ENCODE data around the gene FUT7. TPM values are rescaled to one million over a fixed set of nuclear protein-coding genes. Genes with fewer than 3 reads are reported as not detected.

FUT7 gene
- 0.41 and 0.84 TPM in 2 replicates for total RNA-seq

DNA sequence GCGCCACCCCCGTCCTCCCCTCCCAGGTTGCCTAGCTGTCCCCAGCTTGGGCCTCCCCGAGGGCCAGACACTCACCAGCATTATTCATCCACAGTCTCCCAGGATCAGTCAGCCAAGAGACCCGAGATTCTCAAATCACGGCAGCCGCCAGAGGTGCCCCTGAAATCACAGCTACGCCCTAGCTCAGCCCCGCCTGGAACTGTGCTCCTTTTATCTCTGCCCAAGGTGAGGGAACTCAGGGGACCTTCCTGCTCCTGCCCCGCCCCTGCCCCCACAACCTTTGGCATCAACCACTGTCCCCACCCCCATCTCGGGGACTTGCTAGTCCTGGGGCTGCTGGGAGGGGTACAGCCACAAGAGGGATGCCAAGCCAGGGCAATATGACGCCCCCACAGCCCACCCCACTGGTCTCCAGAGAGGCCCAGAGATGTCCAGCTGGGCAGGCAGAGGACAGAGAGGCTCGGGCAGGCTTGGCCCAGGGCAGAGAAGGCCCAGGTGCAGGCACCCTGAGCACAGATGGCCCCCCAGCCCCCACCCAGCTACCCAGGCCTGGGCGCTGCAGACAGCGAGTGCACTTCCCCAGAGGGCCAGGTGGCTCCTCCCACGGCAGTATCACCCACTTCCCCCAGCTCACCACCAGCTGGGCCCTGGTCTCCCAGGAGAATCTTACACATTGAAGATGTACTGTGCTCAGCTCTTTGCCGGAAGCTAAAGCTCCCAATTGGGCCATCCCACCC, at the start of gene FUT7:
Gene FUT7 (minus strand): TSS at position 185 of the 737 bp plus-strand sequence. CDS start 97 bp downstream, at position 88.
- intact Hi-C loops (cut with micrococcal nuclease) = no loop called here

DNA sequence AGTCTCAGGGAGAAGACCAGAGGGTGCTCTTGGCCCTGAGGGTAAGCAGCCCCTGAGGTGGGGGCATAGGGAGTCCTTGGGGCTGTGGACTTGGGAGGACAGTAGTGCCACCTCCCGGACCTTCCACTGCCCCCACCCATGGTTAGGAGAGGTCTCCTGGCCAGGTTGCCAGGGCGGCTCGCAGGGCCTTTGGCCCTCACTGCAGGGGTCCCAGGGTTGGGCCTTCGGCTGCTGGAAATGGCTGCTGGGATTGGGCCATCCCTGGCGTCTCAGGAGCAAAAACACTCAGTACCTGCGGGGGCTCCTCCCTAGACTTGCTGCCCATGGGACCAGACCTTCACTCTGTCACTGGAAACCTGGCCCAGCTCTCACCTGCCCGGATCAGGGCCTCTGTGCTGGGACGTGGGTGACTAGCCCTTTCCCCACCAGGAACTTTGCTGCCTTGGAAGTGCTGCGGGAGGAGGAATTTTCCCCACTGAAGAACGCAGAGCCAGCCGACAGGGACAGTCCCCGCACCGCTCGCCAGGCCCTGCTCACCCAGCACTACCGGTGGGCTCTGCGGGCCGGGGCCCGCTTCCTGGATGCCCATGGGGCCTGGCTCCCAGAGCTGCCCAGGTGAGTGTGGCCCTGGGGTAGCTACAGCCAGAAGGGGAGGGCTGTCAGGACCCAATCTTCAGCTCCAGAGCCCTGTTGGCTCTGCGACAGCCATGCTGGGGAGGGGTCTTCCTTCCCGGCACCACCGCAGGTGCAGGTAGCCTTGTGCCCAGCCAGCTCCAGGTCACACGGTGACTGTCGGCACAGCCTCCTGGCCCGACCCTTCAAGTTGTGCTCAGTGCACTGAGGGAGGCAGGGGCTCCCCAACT, 48.6 kb upstream of the FUT7 start:
- intact Hi-C loops (cut with micrococcal nuclease) = no loop called here

DNA sequence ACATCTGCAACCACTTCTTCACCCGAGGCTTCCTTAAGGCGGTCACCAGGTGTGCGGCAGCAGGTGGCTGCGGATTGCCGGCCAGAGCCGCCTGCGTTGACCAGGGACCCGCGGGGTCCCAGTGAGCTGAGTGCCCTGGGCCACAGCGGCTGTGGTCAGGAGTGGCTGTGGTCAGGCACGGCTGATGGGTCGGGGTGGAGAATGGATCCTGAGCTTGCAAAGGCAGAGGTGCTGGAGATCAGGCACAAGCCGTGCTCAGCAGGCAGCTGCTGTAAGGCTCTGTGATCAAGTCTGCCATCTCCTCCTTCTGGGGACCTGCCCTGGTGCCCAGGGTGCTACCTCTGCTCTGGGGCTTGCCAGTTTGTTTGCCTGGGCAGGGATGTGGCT, 47.5 kb upstream of the FUT7 start:
- intact Hi-C loops (cut with micrococcal nuclease) = no loop called here

DNA sequence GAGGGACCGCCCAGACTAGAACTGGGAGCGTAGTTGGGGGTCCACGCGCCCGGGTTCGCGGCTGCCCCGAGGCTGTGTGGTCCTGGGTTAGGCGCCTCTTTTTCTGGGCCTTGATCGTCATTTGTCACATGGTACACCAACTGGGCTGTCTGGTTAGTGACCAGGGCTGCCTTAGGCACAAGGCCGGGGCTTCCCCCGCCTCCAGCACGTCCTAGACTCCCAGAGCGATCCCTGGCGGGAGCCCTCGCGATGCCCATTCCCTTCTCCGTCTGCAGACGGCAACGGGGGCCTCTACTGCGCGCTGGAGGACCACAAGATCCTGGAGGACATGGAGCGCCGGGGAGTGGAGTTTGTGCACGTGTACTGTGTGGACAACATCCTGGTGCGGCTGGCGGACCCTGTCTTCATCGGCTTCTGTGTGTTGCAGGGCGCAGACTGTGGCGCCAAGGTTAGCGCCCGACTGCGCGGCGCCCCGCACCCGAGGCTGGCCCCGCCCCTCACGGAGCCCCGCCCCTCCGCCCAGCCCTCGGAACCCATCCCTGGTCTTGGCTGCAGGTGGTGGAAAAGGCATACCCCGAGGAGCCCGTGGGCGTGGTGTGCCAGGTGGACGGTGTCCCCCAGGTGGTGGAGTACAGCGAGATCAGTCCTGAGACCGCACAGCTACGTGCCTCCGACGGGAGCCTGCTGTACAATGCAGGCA, 47.0 kb upstream of the FUT7 start:
- intact Hi-C loops (cut with micrococcal nuclease) = no loop called here

- intact Hi-C loops (cut with micrococcal nuclease) = loop anchor here (1.0 kb wide), 1 partner anchor 8 kb away; the partner anchor contains the start of gene MAN1B1
These were observed 46.1 kb upstream of the FUT7 start for GRCh38 chr9:137077758-137078693.

DNA sequence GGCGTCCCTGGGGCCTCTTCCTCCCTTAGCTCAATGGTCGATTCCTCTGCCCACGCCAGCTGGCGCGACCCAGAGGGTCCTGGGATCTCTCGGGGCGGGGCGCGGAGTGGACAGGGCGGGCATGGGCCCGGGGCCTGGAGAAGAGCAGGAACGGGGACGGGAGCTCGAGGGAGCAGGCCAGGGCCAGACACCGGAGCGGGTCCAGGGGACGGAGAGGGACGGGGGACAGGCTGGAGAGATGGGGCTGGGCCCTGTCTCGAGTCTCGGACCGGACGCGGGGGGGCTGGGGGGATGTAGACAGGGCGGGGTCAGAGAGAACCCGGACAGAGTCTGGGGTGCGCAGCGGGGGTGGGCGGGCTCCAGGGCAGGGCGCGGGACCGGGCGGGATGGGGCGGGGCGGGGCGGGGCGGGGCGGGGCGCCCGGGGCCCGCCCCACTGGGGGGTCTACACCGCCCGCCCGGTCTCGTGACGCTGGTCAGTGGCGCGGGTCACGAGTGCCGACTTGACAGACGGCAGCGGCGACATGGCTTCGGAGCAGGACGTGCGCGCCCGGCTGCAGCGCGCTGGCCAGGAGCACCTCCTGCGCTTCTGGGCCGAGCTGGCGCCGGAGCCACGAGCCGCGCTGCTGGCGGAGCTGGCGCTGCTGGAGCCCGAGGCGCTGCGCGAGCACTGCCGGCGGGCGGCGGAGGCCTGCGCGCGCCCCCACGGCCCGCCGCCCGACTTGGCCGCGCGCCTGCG, 45.3 kb upstream of the FUT7 start, which contains the start of gene UAP1L1:
Gene UAP1L1 (plus strand): TSS at position 508 of the 738 bp plus-strand sequence. CDS start 16 bp downstream, at position 524.
- intact Hi-C loops (cut with micrococcal nuclease) = loop anchor here (1.0 kb wide), 1 partner anchor 9 kb away; the partner anchor contains the start of gene MAN1B1

- intact Hi-C loops (cut with micrococcal nuclease) = loop anchor here (1.0 kb wide), 1 partner anchor 10 kb away; the partner anchor contains the start of gene MAN1B1
These were observed 44.7 kb upstream of the FUT7 start for GRCh38 chr9:137076636-137077009.

DNA sequence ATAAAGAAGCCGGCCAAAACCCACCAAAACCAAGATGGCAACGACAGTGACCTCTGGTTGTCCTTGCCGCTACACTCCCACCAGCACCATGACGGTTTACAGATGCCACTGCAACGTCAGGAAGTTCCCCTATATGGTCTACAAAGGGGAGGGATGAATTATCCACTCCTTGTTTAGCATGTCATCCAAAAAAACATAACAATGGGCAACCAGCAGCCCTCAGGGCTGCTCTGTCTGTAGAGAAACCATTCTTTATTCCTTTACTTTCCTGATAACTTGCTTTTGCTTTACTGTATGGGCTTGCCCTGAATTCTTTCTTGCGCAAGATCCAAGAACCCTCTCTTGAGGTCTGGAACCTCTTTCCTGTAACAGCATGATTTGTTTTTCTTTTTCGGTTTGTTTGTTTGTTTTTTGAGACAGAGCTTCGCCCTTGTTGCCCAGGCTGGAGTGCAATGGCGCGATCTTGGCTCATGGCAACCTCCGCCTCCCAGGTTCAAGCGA, 43.4 kb upstream of the FUT7 start:
- intact Hi-C loops (cut with micrococcal nuclease) = no loop called here

DNA sequence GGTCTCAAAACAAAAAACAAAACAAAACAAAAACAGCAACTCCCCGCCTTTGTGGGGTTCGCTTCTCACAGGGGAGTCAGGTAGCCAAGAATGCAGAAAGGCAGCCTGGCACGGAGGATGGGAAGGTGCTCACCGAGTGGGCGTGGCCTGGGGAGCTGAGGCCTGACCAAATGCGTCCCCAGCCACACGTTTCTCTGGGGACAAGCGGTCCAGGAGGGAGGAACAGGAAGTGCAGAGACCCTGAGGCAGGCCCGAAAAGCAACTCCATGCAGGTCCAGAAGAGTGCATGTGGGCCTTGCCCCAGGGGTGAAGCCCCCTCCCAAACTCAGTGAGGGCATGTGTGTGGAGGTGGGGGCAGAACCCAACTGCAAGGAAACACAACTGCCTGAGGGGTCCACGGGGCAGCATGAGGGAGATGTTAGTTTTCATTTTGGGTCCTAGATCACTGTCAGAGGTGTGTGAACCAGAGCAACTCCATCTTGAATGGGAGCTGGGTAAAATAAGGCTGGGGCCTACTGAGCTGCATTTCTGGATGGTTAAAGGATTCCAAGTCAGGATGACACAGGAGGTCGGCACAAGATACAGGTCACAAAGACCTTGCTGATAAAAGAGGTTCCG, 42.9 kb upstream of the FUT7 start:
- intact Hi-C loops (cut with micrococcal nuclease) = no loop called here

DNA sequence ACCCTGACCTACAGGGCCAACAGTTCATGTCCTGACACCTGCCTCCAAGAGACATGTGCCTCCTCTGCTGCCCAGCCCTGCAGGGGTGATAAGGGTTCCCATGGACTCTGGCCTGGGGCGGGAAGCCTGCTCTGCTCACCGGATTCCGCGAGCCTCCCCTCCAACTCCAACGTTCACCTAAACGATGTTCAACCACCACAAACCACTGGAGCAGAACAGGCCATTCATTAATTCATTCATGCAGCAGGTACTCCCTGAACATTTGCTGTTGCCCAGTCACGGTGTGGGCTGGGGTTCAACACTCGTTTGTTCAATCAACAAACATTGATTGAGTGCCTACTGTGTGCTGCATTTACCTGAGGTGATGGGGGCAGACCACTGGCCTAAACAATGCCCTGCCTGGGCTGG, 42.1 kb upstream of the FUT7 start:
- intact Hi-C loops (cut with micrococcal nuclease) = no loop called here

- intact Hi-C loops (cut with micrococcal nuclease) = no loop called here
These were observed 39.4 kb upstream of the FUT7 start for GRCh38 chr9:137071282-137071681.

GRCh38 chr9:137070906-137071275, 39.0 kb upstream of the FUT7 start:
- intact Hi-C loops (cut with micrococcal nuclease) = loop anchor here (1.0 kb wide), 3 partner anchors 15 to 79 kb away; partner anchors contain the start of genes DPP7, MAN1B1 and PAXX

DNA sequence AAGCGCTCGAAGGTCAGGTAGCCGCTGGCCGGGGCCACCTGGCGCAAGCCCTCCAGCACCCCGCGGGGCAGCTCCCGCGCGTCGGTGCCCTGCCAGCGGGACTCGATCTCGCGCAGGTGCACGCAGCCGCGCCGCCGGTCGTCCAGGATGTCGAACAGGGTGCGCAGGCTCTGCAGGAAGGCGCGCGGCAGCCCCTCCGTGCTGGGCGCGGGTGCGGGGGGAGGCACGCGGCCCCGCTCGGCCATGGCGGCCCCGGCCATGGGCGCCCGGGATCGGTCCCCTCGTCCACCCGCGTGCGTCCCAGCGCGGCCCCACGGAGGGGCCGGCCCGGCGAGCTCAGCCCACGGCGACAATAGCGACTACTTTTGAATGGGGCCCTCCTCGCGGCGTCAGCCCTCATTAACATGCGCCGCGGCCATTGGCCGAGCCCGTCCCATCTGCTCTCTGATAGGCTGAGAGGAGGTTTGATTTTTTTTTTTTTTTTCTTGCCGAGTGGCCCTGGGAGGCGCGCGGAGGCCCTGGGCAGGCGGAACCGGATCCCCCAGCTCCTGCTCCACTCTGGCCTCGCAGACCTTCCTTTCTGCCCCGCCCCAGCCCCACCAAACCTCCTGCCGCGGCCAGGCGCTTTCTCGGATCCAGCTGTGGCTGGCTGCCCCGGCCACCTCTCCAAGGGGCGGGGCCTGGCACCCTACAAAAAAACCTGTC, 38.5 kb upstream of the FUT7 start, which contains the start of gene SAPCD2:
Gene SAPCD2 (minus strand): TSS at position 357 of the 705 bp plus-strand sequence. CDS start 97 bp downstream, at position 260.
- intact Hi-C loops (cut with micrococcal nuclease) = loop anchor here (1.0 kb wide), 3 partner anchors 16 to 78 kb away; partner anchors contain the start of genes DPP7, MAN1B1 and PAXX

- intact Hi-C loops (cut with micrococcal nuclease) = loop anchor here (1.0 to 5.0 kb wide), 4 partner anchors 17 to 77 kb away; partner anchors contain the start of genes ABCA2, DPP7, MAN1B1 and PAXX
These were observed 37.7 kb upstream of the FUT7 start for GRCh38 chr9:137069508-137070091.

DNA sequence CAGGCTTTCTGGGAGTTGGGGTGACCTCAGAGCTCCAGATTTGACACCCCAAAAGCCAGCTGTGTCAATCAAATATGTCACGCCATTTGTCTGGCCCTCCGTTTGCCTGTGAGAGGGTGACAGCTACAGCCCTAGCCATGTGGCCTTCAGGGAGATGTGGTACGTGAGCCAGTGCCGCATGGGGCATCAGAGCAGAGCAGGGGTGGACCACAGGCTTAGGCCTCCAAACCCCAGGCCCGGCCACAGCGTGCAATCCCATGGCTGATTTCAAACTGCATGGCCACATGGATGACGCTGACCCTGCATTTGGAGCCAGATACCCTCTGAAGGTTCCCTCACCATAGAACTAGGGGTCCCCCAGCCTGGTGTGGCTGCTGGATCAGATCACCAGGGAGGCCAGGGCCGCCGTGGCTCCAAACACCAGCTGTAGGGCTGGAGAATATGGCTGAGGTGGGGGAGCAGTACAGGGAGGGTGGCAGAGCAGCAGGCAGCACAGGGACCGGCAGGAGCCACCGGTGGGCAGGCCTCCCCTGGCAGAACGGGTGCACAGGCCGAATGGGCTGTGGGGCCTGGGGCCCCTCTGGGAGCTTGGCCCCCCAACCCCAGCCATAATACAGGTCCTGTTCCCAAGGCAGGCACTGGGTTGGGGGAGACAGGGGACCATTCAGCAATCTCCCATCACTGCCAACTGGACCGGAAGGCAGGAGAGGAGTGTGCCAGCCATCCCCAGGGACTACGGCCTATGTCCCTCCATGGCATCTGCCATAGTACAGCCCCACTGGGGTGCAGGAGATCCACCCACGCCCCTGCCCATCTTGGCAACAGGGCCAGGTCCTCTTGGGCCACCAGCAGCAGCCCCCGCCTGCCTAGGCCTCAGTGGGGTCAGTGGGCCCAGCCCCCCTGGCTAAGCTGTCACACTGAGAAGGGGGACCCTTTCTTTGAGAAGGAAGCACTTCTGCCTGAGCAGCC, 36.9 kb upstream of the FUT7 start:
- intact Hi-C loops (cut with micrococcal nuclease) = loop anchor here (5.0 kb wide), 1 partner anchor 42 kb away; the partner anchor contains the start of gene ABCA2

GRCh38 chr9:137067860-137068538, 36.1 kb upstream of the FUT7 start:
- intact Hi-C loops (cut with micrococcal nuclease) = loop anchor here (2.0 to 5.0 kb wide), 2 partner anchors 21 to 41 kb away; partner anchors contain the start of genes ABCA2 and NPDC1
